Activated gamma-delta T cell treated with anti-CD3 and anti-CD28 coated beads, Interleukin-2, amount 50 U/mL, for 16 hours (primary cell): ENCODE measurements around the gene ZNF132.
A peak's percentile ranks its signal among the peaks of the same experiment; 100 is the strongest.
"Not testable (repeated sequence)": the region's sequence is repeated elsewhere in the genome, so short reads cannot be mapped to it uniquely, and the experiment has no call there.

Experiments used
- DNase-seq: peaks from one replicate; pipeline ENCODE4 v3.0.0-alpha.2; 2020; ENCODE audit warnings: low read depth

ZNF132 gene

GRCh38 chr19:58466760-58467589 lies 27.0 kb upstream of the ZNF132 start, which contains the start of gene ZNF324:
TSS of gene ZNF324 (plus strand) at chr19:58467080. CDS start at chr19:58469186, 2,106 bp downstream.
- DNase-seq: peak; percentile 98

- no peak for DNase-seq
Measured at GRCh38 chr19:58466089-58466759, 26.3 kb upstream of the ZNF132 start.

- DNase-seq: no peak
Measured at GRCh38 chr19:58460039-58460438, 20.1 kb upstream of the ZNF132 start.

- DNase-seq: no peak
Measured at GRCh38 chr19:58456111-58456510, 16.2 kb upstream of the ZNF132 start.

- no peak for DNase-seq
Measured at GRCh38 chr19:58455306-58455705, 15.4 kb upstream of the ZNF132 start.

- no peak for DNase-seq
Measured at GRCh38 chr19:58453743-58454142, 13.8 kb upstream of the ZNF132 start.

- DNase-seq: peak; percentile 95
Measured at GRCh38 chr19:58451358-58452101, 11.6 kb upstream of the ZNF132 start, which contains the start of gene ZNF324B. TSS of gene ZNF324B (plus strand) at chr19:58451622. CDS start at chr19:58453702, 2,080 bp downstream.

- DNase-seq: no peak
Measured at GRCh38 chr19:58450856-58451357, 11.0 kb upstream of the ZNF132 start.

- DNase-seq: not testable (repeated sequence)
Measured at GRCh38 chr19:58449980-58450379, 10.0 kb upstream of the ZNF132 start.

- not testable (repeated sequence) for DNase-seq
Measured at GRCh38 chr19:58448860-58449259, 8.9 kb upstream of the ZNF132 start.

- not testable (repeated sequence) for DNase-seq
Measured at GRCh38 chr19:58442986-58443385, 3.0 kb upstream of the ZNF132 start.

GRCh38 chr19:58440556-58440955 lies 603 bp upstream of the ZNF132 start:
- no peak for DNase-seq

GRCh38 chr19:58434217-58434616 lies 5.7 kb downstream of the ZNF132 start:
- DNase-seq: no peak

GRCh38 chr19:58429745-58430144 lies 10.2 kb downstream of the ZNF132 start:
- DNase-seq: no peak

- no peak for DNase-seq
Measured at GRCh38 chr19:58428617-58429016, 11.3 kb downstream of the ZNF132 start.

GRCh38 chr19:58417071-58417470 lies 22.9 kb downstream of the ZNF132 start:
- DNase-seq: no peak

- no peak for DNase-seq
Measured at GRCh38 chr19:58416604-58417003, 23.3 kb downstream of the ZNF132 start.

- no peak for DNase-seq
Measured at GRCh38 chr19:58409010-58409790, 30.8 kb downstream of the ZNF132 start.

GRCh38 chr19:58408152-58409009 lies 31.6 kb downstream of the ZNF132 start, which contains the start of gene ZNF584:
TSS of gene ZNF584 (plus strand) at chr19:58408649. CDS start at chr19:58409148, 499 bp downstream.
- DNase-seq: peak; percentile 90

GRCh38 chr19:58407658-58408151 lies 32.2 kb downstream of the ZNF132 start:
- no peak for DNase-seq
